ENCODE data around the gene IL21R. TPM values are rescaled to one million over a fixed set of nuclear protein-coding genes. Genes with fewer than 3 reads are reported as not detected.

IL21R gene
- total RNA-seq, 1 experiment from 2014 or later = not detected

DNA sequence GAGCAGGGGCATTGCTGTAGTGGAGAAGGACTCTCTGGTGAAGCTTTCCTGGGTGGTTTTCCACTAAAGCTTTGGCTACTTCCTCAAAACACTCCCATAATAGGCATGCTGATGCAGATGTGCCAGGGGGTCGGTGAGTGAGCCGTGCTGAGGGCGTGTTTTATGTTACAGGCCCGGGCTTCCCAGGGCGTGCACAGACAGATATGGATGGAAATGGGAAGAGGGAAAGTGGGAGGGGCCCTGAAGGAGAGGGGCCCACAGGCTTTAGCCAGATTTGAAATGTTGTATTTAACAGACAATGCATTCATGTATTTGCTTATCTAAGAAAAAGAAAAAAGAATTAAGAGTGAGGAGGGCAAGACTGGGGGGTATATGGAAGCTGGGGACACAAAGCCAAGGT, 56.3 kb downstream of the IL21R start:
- BruUV-seq (replicated peaks) = no TSS peak
- Mint-ChIP-seq H3K4me3 (ENCODE audit: low read depth, unreplicated experiment) (no peak overlapping the region), H3K27me3 (ENCODE audit: unreplicated experiment) (peaks cover 5% of the 10 kb centered on the region), H3K4me1 (ENCODE audit: low read depth, unreplicated experiment) (no peaks in the 10 kb centered on the region), H3K9me3 (ENCODE audit: low read depth, unreplicated experiment) (no peaks in the 10 kb centered on the region), H3K27ac (ENCODE audit: unreplicated experiment) (no peak overlapping the region), H3K36me3 (ENCODE audit: insufficient read depth, unreplicated experiment) (peaks cover 25% of the 10 kb centered on the region)
- intact Hi-C loops (cut with micrococcal nuclease; ENCODE audit: unreplicated experiment) = loop anchor here (5.0 to 10.0 kb wide), 3 partner anchors 81 to 1621 kb away; no protein-coding TSS in a partner anchor
- CTCF ChIA-PET = interaction anchor here (0.7 kb wide), 2 partner anchors 213 to 222 kb away, joined by 3 to 4 read pairs; no protein-coding TSS in a partner anchor
- no peak for DNase-seq
- TF ChIP-seq, protein P1, sequence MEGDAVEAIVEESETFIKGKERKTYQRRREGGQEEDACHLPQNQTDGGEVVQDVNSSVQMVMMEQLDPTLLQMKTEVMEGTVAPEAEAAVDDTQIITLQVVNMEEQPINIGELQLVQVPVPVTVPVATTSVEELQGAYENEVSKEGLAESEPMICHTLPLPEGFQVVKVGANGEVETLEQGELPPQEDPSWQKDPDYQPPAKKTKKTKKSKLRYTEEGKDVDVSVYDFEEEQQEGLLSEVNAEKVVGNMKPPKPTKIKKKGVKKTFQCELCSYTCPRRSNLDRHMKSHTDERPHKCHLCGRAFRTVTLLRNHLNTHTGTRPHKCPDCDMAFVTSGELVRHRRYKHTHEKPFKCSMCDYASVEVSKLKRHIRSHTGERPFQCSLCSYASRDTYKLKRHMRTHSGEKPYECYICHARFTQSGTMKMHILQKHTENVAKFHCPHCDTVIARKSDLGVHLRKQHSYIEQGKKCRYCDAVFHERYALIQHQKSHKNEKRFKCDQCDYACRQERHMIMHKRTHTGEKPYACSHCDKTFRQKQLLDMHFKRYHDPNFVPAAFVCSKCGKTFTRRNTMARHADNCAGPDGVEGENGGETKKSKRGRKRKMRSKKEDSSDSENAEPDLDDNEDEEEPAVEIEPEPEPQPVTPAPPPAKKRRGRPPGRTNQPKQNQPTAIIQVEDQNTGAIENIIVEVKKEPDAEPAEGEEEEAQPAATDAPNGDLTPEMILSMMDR (IDR thresholded peaks at IDR 0.05; ENCODE audit: unreplicated experiment) = no peak

DNA sequence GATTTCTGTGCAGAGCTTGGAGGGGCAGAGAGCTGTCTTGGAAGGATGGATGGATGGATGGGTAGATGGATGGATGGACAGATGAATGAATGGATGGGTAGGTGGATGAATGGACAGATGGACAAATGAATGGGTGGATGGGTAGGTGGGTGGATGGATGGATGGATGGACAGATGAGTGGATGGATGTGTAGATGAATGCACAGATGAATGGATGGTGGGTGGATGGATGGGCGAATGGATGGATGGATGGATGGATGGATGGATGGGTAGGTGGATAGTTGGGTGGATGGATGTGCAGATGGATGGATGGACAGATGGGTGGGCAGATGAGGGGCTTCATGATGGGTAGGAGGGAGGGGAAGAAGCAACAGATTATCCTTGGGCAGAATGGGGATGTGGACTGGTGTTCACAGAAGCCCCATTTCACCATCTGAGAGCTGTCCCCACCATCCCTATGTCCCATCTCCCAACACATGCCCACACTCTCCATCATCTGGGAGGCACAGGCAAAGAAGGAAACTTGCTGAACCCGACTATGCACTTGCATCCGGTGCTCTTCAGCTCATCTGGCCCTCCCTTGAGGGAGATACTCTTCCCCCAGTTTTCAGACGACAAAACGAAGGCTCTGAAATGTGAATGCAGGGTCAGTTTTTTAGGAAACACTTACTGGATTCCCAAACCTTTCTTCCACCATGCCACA, 57.2 kb downstream of the IL21R start:
- Mint-ChIP-seq H3K27me3 (ENCODE audit: unreplicated experiment) (no peaks in the 10 kb centered on the region), H3K27ac (ENCODE audit: unreplicated experiment) (no peak overlapping the region), H3K36me3 (ENCODE audit: insufficient read depth, unreplicated experiment) (peaks cover 29% of the 10 kb centered on the region), H3K4me3 (ENCODE audit: low read depth, unreplicated experiment) (no peak overlapping the region), H3K4me1 (ENCODE audit: low read depth, unreplicated experiment) (no peaks in the 10 kb centered on the region), H3K9me3 (ENCODE audit: low read depth, unreplicated experiment) (no peaks in the 10 kb centered on the region)
- intact Hi-C loops (cut with micrococcal nuclease; ENCODE audit: unreplicated experiment) = loop anchor here (5.0 to 10.0 kb wide), 3 partner anchors 82 to 1622 kb away; no protein-coding TSS in a partner anchor
- CTCF ChIA-PET = interaction anchor here (0.7 kb wide), 2 partner anchors 213 to 223 kb away, joined by 3 to 4 read pairs; no protein-coding TSS in a partner anchor
- no TSS peak for BruUV-seq (replicated peaks)
- TF ChIP-seq, protein P1 (IDR thresholded peaks at IDR 0.05; ENCODE audit: unreplicated experiment) = no peak
- DNase-seq = no peak

DNA sequence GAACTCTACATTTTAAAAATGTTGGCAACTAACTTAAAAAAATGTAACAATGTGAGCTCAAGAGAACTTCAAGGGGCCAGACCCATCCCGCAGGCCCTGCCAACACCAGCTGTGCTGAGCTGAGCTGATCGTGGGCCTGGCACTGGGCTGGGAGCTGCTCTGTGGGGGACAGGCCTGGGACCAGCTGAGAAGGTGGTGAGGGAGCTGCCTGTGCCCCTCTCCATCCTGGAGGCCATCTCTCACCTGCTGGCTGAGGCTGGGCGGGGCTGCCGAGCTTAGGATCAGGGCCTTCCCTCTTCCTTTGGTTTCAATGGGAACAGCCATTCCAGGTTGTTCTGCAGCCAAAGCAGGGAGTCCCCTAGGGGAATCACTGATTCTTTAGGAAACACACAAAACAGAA, 58.2 kb downstream of the IL21R start:
- no TSS peak for BruUV-seq (replicated peaks)
- TF ChIP-seq, protein P1 (IDR thresholded peaks at IDR 0.05; ENCODE audit: unreplicated experiment) = no peak
- H3K4me3 Mint-ChIP-seq (ENCODE audit: low read depth, unreplicated experiment) = no peak overlapping the region
- no peak for DNase-seq
- CTCF ChIA-PET = no interaction called here
- peaks cover 36% of the 10 kb centered on the region for H3K36me3 Mint-ChIP-seq (ENCODE audit: insufficient read depth, unreplicated experiment)
- no peaks in the 10 kb centered on the region for H3K27me3 Mint-ChIP-seq (ENCODE audit: unreplicated experiment)
- H3K4me1 Mint-ChIP-seq (ENCODE audit: low read depth, unreplicated experiment) = no peaks in the 10 kb centered on the region
- intact Hi-C loops (cut with micrococcal nuclease; ENCODE audit: unreplicated experiment) = no loop called here
- no peak overlapping the region for H3K27ac Mint-ChIP-seq (ENCODE audit: unreplicated experiment)
- H3K9me3 Mint-ChIP-seq (ENCODE audit: low read depth, unreplicated experiment) = no peaks in the 10 kb centered on the region

GRCh38 chr16:27460663-27461482, 58.9 kb downstream of the IL21R start:
- Mint-ChIP-seq H3K4me3 (ENCODE audit: low read depth, unreplicated experiment) (no peak overlapping the region), H3K27ac (ENCODE audit: unreplicated experiment) (no peak overlapping the region), H3K27me3 (ENCODE audit: unreplicated experiment) (no peaks in the 10 kb centered on the region), H3K36me3 (ENCODE audit: insufficient read depth, unreplicated experiment) (peaks cover 38% of the 10 kb centered on the region), H3K4me1 (ENCODE audit: low read depth, unreplicated experiment) (no peaks in the 10 kb centered on the region), H3K9me3 (ENCODE audit: low read depth, unreplicated experiment) (no peaks in the 10 kb centered on the region)
- CTCF ChIA-PET = no interaction called here
- TF ChIP-seq, protein P1 (IDR thresholded peaks at IDR 0.05; ENCODE audit: unreplicated experiment) = no peak
- intact Hi-C loops (cut with micrococcal nuclease; ENCODE audit: unreplicated experiment) = no loop called here
- no TSS peak for BruUV-seq (replicated peaks)
- no peak for DNase-seq

All from Calu3 (cell line).